HEK293 (cell line): ENCODE results near the gene TRMT112.
A peak's percentile ranks its signal among the peaks of the same experiment; 100 is the strongest.

Source experiments
- CTCF ChIA-PET: fragments of 350-600 bp; formaldehyde crosslinking; extraction: SDS; loops from one replicate; lab custom pipeline; 2021; ENCODE audit warnings: antibody characterized with exemption; lab: Yijun Ruan, JAX
- POLR2A ChIA-PET: fragments of 300-600 bp; formaldehyde crosslinking; extraction: SDS; loops from one replicate; lab custom pipeline; 2020; ENCODE audit warnings: antibody characterized with exemption, inconsistent platforms; lab: Yijun Ruan, JAX
- H3K27ac ChIP-seq: fragments of 200-500 bp; sonication (Bioruptor generic); 2 replicates; pipeline ENCODE4 v1.5.1; 2014; ENCODE audit warnings: low read depth, low read length, control low read depth, inconsistent platforms; ENCODE audit errors: extremely low read depth
- H3K36me3 ChIP-seq, 2 experiments: fragments of 200-500 bp in 1 of 2; sonication (Bioruptor generic) in 1 of 2; 1 replicate in 1 of 2; 2 replicates in 1 of 2; pipeline ENCODE4 v1.5.1; 2014 to 2017; ENCODE audit warnings: inconsistent platforms in 2 of 2, low read length in 2 of 2; ENCODE audit not compliant: control insufficient read depth in 2 of 2, insufficient read depth in 1 of 2
- H3K4me1 ChIP-seq: fragments of 200-500 bp; sonication (Bioruptor generic); 2 replicates; pipeline ENCODE4 v1.5.1; 2014; ENCODE audit warnings: mild to moderate bottlenecking, low read length, inconsistent platforms; ENCODE audit not compliant: control insufficient read depth, insufficient read depth
- H3K4me3 ChIP-seq: 2 replicates; pipeline ENCODE4 v1.5.1; 2011; ENCODE audit warnings: low read depth, mild to moderate bottlenecking, control low read depth, low read length, moderate library complexity
- H3K9me3 ChIP-seq: fragments of 200-500 bp; sonication (Bioruptor generic); 2 replicates; pipeline ENCODE4 v1.5.1; 2014; ENCODE audit warnings: low read depth, low read length, inconsistent platforms; ENCODE audit not compliant: control insufficient read depth, insufficient read depth
- GLIS1 ChIP-seq: fragments of 450-650 bp; formaldehyde crosslinking; IDR thresholded peaks from 2 replicates; pipeline ENCODE4 v1.5.1; 2016; ENCODE audit warnings: missing biosample characterization, missing genetic modification characterization
- HOXA7 ChIP-seq: sonication (generic); formaldehyde crosslinking; IDR thresholded peaks from 2 replicates; pipeline ENCODE4 v1.8.1; 2022; ENCODE audit warnings: missing genetic modification reagents, borderline replicate concordance
- KLF10 ChIP-seq: fragments of 450-650 bp; IDR thresholded peaks from 2 replicates; pipeline ENCODE4 v1.5.1; 2018; ENCODE audit warnings: missing biosample characterization, mild to moderate bottlenecking, missing genetic modification characterization
- SP2 ChIP-seq: fragments of 450-650 bp; formaldehyde crosslinking; IDR thresholded peaks from 2 replicates; pipeline ENCODE4 v1.5.1; 2016; ENCODE audit warnings: missing biosample characterization, missing genetic modification characterization
- SP3 ChIP-seq: fragments of 450-650 bp; formaldehyde crosslinking; IDR thresholded peaks from 2 replicates; pipeline ENCODE4 v1.5.1; 2016; ENCODE audit warnings: missing biosample characterization, missing genetic modification characterization
- YY1 ChIP-seq: fragments of 450-650 bp; formaldehyde crosslinking; IDR thresholded peaks from 2 replicates; pipeline ENCODE4 v1.5.1; 2018; ENCODE audit warnings: missing biosample characterization, missing genetic modification characterization
- ZIC2 ChIP-seq: fragments of 450-650 bp; formaldehyde crosslinking; IDR thresholded peaks from 2 replicates; pipeline ENCODE4 v1.5.1; 2016; ENCODE audit warnings: missing biosample characterization, missing genetic modification characterization
- ZNF341 ChIP-seq: fragments of 450-650 bp; formaldehyde crosslinking; IDR thresholded peaks from 2 replicates; pipeline ENCODE4; 2016; ENCODE audit warnings: low read depth, missing biosample characterization, missing genetic modification characterization
- ZNF350 ChIP-seq: fragments of 450-650 bp; formaldehyde crosslinking; IDR thresholded peaks from 2 replicates; pipeline ENCODE4 v1.5.0; 2017; ENCODE audit warnings: missing biosample characterization, mild to moderate bottlenecking, missing genetic modification characterization
- ZNF416 ChIP-seq: fragments of 450-650 bp; formaldehyde crosslinking; IDR thresholded peaks from 2 replicates; pipeline ENCODE4 v1.5.1; 2016; ENCODE audit warnings: missing biosample characterization, missing genetic modification characterization
- ZNF510 ChIP-seq: fragments of 450-650 bp; formaldehyde crosslinking; IDR thresholded peaks from 2 replicates; pipeline ENCODE4 v1.5.1; 2018; ENCODE audit warnings: mild to moderate bottlenecking, missing genetic modification characterization, missing biosample characterization; ENCODE audit not compliant: insufficient replicate concordance
- ZNF521 ChIP-seq: fragments of 450-650 bp; formaldehyde crosslinking; IDR thresholded peaks from 2 replicates; pipeline ENCODE4 v1.5.1; 2017; ENCODE audit warnings: missing biosample characterization, mild to moderate bottlenecking, missing genetic modification characterization
- ZNF658 ChIP-seq: fragments of 450-650 bp; formaldehyde crosslinking; IDR thresholded peaks from 2 replicates; pipeline ENCODE4; 2016; ENCODE audit warnings: missing biosample characterization, missing genetic modification characterization
- ZNF677 ChIP-seq: fragments of 450-650 bp; IDR thresholded peaks from 2 replicates; pipeline ENCODE4 v1.5.0; 2018; ENCODE audit warnings: missing biosample characterization, mild to moderate bottlenecking, missing genetic modification characterization, moderate library complexity
- ZNF785 ChIP-seq: fragments of 450-650 bp; formaldehyde crosslinking; IDR thresholded peaks from 2 replicates; pipeline ENCODE4 v1.5.1; 2016; ENCODE audit warnings: missing biosample characterization, missing genetic modification characterization
- TF ChIP-seq, protein P1 (sequence below): fragments of 450-650 bp; formaldehyde crosslinking; IDR thresholded peaks from 2 replicates; pipeline ENCODE4 v1.5.1; 2017; ENCODE audit warnings: missing biosample characterization, missing genetic modification characterization
- TF ChIP-seq, protein P2 (sequence below): fragments of 450-650 bp; formaldehyde crosslinking; IDR thresholded peaks from 2 replicates; pipeline ENCODE4 v1.5.1; 2016; ENCODE audit warnings: missing biosample characterization, missing genetic modification characterization
- TF ChIP-seq, protein P3 (sequence below): fragments of 450-650 bp; IDR thresholded peaks from 2 replicates; pipeline ENCODE4 v1.5.1; 2018; ENCODE audit warnings: missing biosample characterization, missing genetic modification characterization
- TF ChIP-seq, protein P4 (sequence below): fragments of 450-650 bp; formaldehyde crosslinking; IDR thresholded peaks from 2 replicates; pipeline ENCODE4 v1.5.1; 2016; ENCODE audit warnings: missing biosample characterization, missing genetic modification characterization
- TF ChIP-seq, protein P5 (sequence below): fragments of 450-650 bp; formaldehyde crosslinking; IDR thresholded peaks from 2 replicates; pipeline ENCODE4; 2016; ENCODE audit warnings: missing biosample characterization, missing genetic modification characterization

Gene TRMT112

DNA sequence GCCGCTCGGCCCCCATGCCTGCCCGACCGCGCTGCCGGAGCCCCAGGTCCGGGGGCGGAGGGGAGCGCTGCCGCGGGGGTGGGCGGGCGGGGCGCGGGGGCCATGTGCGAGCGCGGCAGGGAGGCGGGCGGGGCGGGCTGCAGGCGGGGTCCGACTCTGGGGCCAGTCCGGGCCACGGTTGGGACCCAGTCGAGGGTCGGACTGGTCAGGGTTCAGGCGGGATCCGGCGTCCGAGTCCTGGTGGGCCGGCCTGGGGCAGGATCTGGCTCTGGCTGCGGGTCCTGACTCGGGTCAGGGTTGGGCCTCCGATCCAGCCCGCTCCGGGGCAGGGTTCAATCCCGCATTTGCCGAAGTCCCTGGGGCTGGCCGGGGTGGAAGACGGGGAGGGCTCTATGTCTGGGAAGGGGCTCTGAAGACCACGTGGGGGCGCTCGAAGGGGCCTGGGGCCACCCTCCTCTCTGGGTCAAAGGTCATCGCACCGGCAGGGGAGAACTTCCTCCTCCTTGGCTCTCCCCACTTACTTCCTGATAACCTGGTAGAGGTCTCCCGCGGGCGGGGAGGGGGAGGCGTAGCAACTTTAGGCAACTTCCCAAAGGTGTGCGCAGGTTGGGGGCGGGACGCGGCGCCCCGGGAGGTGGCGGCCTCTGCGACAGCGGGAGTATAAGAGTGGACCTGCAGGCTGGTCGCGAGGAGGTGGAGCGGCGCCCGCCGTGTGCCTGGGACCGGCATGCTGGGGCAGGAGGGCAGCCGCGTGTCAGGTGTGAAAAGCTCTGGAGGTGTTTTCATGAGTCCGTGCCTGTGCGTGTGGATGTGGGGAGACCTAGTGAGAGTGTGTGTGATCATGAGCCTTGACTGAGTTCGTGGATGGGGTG is 11.4 kb downstream of the TRMT112 start (continued):
- TF ChIP-seq ZNF510 (tag by site-specific recombination) (no peak), GLIS1 (tag by site-specific recombination) (peak; percentile 89), HOXA7 (CRISPR knock-in tag) (no peak), ZNF341 (tag by site-specific recombination) (peak; percentile 44), ZNF658 (tag by site-specific recombination) (no peak)
- TF ChIP-seq, protein P1, sequence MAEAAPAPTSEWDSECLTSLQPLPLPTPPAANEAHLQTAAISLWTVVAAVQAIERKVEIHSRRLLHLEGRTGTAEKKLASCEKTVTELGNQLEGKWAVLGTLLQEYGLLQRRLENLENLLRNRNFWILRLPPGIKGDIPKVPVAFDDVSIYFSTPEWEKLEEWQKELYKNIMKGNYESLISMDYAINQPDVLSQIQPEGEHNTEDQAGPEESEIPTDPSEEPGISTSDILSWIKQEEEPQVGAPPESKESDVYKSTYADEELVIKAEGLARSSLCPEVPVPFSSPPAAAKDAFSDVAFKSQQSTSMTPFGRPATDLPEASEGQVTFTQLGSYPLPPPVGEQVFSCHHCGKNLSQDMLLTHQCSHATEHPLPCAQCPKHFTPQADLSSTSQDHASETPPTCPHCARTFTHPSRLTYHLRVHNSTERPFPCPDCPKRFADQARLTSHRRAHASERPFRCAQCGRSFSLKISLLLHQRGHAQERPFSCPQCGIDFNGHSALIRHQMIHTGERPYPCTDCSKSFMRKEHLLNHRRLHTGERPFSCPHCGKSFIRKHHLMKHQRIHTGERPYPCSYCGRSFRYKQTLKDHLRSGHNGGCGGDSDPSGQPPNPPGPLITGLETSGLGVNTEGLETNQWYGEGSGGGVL, result peak; percentile 76
- TF ChIP-seq, protein P2, sequence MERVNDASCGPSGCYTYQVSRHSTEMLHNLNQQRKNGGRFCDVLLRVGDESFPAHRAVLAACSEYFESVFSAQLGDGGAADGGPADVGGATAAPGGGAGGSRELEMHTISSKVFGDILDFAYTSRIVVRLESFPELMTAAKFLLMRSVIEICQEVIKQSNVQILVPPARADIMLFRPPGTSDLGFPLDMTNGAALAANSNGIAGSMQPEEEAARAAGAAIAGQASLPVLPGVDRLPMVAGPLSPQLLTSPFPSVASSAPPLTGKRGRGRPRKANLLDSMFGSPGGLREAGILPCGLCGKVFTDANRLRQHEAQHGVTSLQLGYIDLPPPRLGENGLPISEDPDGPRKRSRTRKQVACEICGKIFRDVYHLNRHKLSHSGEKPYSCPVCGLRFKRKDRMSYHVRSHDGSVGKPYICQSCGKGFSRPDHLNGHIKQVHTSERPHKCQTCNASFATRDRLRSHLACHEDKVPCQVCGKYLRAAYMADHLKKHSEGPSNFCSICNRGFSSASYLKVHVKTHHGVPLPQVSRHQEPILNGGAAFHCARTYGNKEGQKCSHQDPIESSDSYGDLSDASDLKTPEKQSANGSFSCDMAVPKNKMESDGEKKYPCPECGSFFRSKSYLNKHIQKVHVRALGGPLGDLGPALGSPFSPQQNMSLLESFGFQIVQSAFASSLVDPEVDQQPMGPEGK (tag by site-specific recombination), result peak; percentile 63
- TF ChIP-seq, protein P3, sequence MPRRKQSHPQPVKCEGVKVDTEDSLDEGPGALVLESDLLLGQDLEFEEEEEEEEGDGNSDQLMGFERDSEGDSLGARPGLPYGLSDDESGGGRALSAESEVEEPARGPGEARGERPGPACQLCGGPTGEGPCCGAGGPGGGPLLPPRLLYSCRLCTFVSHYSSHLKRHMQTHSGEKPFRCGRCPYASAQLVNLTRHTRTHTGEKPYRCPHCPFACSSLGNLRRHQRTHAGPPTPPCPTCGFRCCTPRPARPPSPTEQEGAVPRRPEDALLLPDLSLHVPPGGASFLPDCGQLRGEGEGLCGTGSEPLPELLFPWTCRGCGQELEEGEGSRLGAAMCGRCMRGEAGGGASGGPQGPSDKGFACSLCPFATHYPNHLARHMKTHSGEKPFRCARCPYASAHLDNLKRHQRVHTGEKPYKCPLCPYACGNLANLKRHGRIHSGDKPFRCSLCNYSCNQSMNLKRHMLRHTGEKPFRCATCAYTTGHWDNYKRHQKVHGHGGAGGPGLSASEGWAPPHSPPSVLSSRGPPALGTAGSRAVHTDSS (tag by site-specific recombination), result no peak

DNA sequence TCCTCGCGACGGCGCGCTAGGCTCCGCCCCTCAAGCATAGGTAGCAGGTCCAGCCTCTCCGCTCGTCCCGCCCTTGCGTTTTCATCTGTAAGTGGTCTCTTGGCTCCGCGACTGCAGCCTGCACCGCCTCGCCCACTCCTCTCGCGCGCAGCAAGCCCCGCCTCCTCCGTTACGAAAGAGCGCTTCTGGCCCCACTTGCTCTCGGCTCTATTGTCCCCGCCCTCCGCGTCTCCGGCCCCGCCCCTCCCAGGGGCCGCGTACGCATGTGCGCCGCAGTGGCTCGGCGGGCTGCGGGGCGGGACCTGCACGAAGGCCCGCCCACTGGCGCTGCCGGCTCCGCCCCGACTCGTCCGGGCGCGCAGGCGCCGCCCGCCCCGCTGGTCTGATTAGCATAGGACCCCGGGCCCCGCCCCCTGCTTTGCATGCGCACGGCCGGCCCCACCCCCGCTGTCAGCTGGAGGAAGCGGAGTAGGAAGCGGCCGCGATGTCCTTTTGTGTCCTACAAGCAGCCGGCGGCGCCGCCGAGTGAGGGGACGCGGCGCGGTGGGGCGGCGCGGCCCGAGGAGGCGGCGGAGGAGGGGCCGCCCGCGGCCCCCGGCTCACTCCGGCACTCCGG is 12.2 kb downstream of the TRMT112 start, which contains the start of gene ESRRA:
TSS of gene ESRRA (plus strand) at position 450 of the 616 bp plus-strand sequence. CDS start 1,656 bp downstream, outside the sequence.
- Histone ChIP-seq H3K4me3 (peak within 1 kb of the TSS; percentile 62), H3K4me1 (no peaks in the 10 kb centered on the region), H3K36me3 (peaks cover 0 to 5% of the 10 kb centered on the region in 2 experiments; a peak in 1 of 3 replicates), H3K9me3 (no peaks in the 10 kb centered on the region), H3K27ac (peak within 1 kb of the TSS; percentile 70)
- ChIA-PET POLR2A (interaction anchor here (0.6 to 3.6 kb wide), 14 partner anchors 12 to 1193 kb away, joined by 3 to 43 read pairs (median 5); partner anchors contain the start of genes BAD, FKBP2, GPR137 and NUDT22), CTCF (interaction anchor here (0.6 to 5.8 kb wide), 33 partner anchors 8 to 1782 kb away, joined by 3 to 81 read pairs (median 5); partner anchors contain the start of genes BAD, FERMT3, PLCB3 and PPP1R14B)
- TF ChIP-seq ZNF350 (tag by site-specific recombination) (no peak), YY1 (tag by site-specific recombination) (no peak), ZNF521 (no peak), KLF10 (tag by site-specific recombination) (0 out of 2 replicates have a peak, but pooled peaks have one; percentile 31), ZNF785 (no peak), SP3 (tag by site-specific recombination) (peak; percentile 84), ZNF677 (tag by site-specific recombination) (no peak), ZNF416 (no peak), ZIC2 (tag by site-specific recombination) (no peak), SP2 (tag by site-specific recombination) (peak; percentile 93), ZNF341 (tag by site-specific recombination) (peak; percentile 45)
- TF ChIP-seq, protein P1, result no peak
- TF ChIP-seq, protein P2 (tag by site-specific recombination), result 0 out of 2 replicates have a peak, but pooled peaks have one; percentile 24
- TF ChIP-seq, protein P4, sequence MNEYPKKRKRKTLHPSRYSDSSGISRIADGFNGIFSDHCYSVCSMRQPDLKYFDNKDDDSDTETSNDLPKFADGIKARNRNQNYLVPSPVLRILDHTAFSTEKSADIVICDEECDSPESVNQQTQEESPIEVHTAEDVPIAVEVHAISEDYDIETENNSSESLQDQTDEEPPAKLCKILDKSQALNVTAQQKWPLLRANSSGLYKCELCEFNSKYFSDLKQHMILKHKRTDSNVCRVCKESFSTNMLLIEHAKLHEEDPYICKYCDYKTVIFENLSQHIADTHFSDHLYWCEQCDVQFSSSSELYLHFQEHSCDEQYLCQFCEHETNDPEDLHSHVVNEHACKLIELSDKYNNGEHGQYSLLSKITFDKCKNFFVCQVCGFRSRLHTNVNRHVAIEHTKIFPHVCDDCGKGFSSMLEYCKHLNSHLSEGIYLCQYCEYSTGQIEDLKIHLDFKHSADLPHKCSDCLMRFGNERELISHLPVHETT (tag by site-specific recombination), result no peak
- TF ChIP-seq, protein P5, sequence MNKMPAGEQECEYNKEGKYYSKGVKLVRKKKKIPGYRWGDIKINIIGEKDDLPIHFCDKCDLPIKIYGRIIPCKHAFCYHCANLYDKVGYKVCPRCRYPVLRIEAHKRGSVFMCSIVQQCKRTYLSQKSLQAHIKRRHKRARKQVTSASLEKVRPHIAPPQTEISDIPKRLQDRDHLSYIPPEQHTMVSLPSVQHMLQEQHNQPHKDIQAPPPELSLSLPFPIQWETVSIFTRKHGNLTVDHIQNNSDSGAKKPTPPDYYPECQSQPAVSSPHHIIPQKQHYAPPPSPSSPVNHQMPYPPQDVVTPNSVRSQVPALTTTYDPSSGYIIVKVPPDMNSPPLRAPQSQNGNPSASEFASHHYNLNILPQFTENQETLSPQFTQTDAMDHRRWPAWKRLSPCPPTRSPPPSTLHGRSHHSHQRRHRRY (tag by site-specific recombination), result no peak
